Tibial nerve (tissue), 4 donors: ENCODE measurements around the gene HIRIP3. TPM values are rescaled to one million over a fixed set of nuclear protein-coding genes. Genes with fewer than 3 reads are reported as not detected.

Experiments used
- DNase-seq, 2 donors: peaks; one replicate each; pipeline ENCODE4 v3.0.0-alpha.2; 2019; ENCODE audit warnings: low spot score in 2 of 2
- H3K27ac ChIP-seq, 4 donors: fragments of 200-600 bp; sonication (generic) in 3 of 4; one replicate each; pipeline ENCODE4 v1.5.1; 2017 to 2019; ENCODE audit warnings: mild to moderate bottlenecking in 1 of 4
- H3K27me3 ChIP-seq, 2 donors: fragments of 200-600 bp; sonication (generic) in 1 of 2; one replicate each; pipeline versions ENCODE4 v1.5.1 to v1.6.0; 2017 to 2019
- H3K36me3 ChIP-seq, 3 donors: fragments of 200-600 bp; sonication (generic); one replicate each; pipeline ENCODE4 v1.5.1; 2018 to 2019
- H3K4me1 ChIP-seq, 4 donors: fragments of 200-600 bp; sonication (generic) in 3 of 4; one replicate each; pipeline ENCODE4 v1.5.1; 2017 to 2019
- H3K4me3 ChIP-seq, 4 donors: fragments of 200-600 bp; sonication (generic) in 3 of 4; one replicate each; pipeline ENCODE4 v1.5.1; 2017 to 2019; ENCODE audit warnings: mild to moderate bottlenecking in 1 of 4, moderate library complexity in 1 of 4
- H3K9me3 ChIP-seq, 4 donors: fragments of 200-600 bp; sonication (generic) in 3 of 4; one replicate each; pipeline ENCODE4 v1.5.1; 2017 to 2019
- CTCF ChIP-seq, 5 experiments: fragments of 200-600 bp in 3 of 5; fragments of 450-650 bp in 2 of 5; sonication (generic) in 3 of 5; IDR thresholded peaks; one replicate each; pipeline ENCODE4 v1.5.1; 2016 to 2019; ENCODE audit warnings: antibody characterized with exemption in 5 of 5, mild to moderate bottlenecking in 3 of 5, moderate library complexity in 2 of 5
- EP300 ChIP-seq, 2 donors: sonication (generic); formaldehyde crosslinking; IDR thresholded peaks; one replicate each; pipeline ENCODE4 v1.6.1; 2017; ENCODE audit warnings: antibody characterized with exemption in 2 of 2, mild to moderate bottlenecking in 1 of 2
- POLR2A ChIP-seq, 2 donors: fragments of 450-650 bp; IDR thresholded peaks; one replicate each; pipeline ENCODE4 v1.6.1; 2017; ENCODE audit warnings: antibody characterized with exemption in 2 of 2, mild to moderate bottlenecking in 2 of 2, moderate library complexity in 2 of 2
- WGBS, 2 donors: methylation state at CpG; one replicate each; pipeline ENCODE4 v1.1.5; 2018; 5-methylcytosine and 5-hydroxymethylcytosine counted together
- total RNA-seq, 4 donors: library from RNA; depleted of rRNA; stranded (reverse); fragments of >200 nt; gene quantifications; one replicate each; pipeline ENCODE4 v1.1.0, GENCODE V29; 2016

The HIRIP3 gene
- total RNA-seq, 4 donors from 2014 or later = 12.6 to 26.7 (median 22.6) TPM

- Histone ChIP-seq H3K4me1 (peaks cover 0 to 13% (median 0%) of the 10 kb centered on the region in 4 donors), H3K27ac (no peak overlapping the region), H3K4me3 (no peak overlapping the region), H3K27me3 (no peaks in the 10 kb centered on the region), H3K36me3 (peaks cover 0 to 82% (median 3%) of the 10 kb centered on the region in 3 donors), H3K9me3 (no peaks in the 10 kb centered on the region)
- TF ChIP-seq CTCF (IDR thresholded peaks at IDR 0.05) (no peak), EP300 (IDR thresholded peaks at IDR 0.05) (no peak), POLR2A (IDR thresholded peaks at IDR 0.05) (no peak)
- WGBS, 2 donors = 81 to 83% methylated on average over 19 of the region's 19 CpGs
- DNase-seq = no peak
Measured at GRCh38 chr16:30002614-30003346, 7.4 kb upstream of the HIRIP3 start.

GRCh38 chr16:30000735-30001631, 5.6 kb upstream of the HIRIP3 start:
- 76 to 79% methylated on average over 33 of the region's 33 CpGs for WGBS, 2 donors
- Histone ChIP-seq H3K4me3 (no peak overlapping the region), H3K27me3 (no peaks in the 10 kb centered on the region), H3K4me1 (peaks cover 0 to 28% (median 4%) of the 10 kb centered on the region in 4 donors), H3K36me3 (peaks cover 0 to 76% (median 3%) of the 10 kb centered on the region in 3 donors), H3K9me3 (no peaks in the 10 kb centered on the region), H3K27ac (no peak overlapping the region)
- TF ChIP-seq EP300 (IDR thresholded peaks at IDR 0.05) (no peak), POLR2A (IDR thresholded peaks at IDR 0.05) (no peak), CTCF (IDR thresholded peaks at IDR 0.05) (no peak)
- no peak for DNase-seq

- H3K36me3 ChIP-seq = peaks cover 0 to 68% (median 3%) of the 10 kb centered on the region in 3 donors
- H3K27me3 ChIP-seq = no peaks in the 10 kb centered on the region
- WGBS, 2 donors = 85 to 89% methylated on average over 6 of the region's 6 CpGs
- no peak for DNase-seq
- H3K4me3 ChIP-seq = no peak overlapping the region
- H3K9me3 ChIP-seq = no peaks in the 10 kb centered on the region
- no peak for TF ChIP-seq CTCF (IDR thresholded peaks at IDR 0.05)
- TF ChIP-seq POLR2A (IDR thresholded peaks at IDR 0.05) = no peak
- no peak for TF ChIP-seq EP300 (IDR thresholded peaks at IDR 0.05)
- peaks cover 0 to 21% (median 8%) of the 10 kb centered on the region in 4 donors for H3K4me1 ChIP-seq
- H3K27ac ChIP-seq = no peak overlapping the region
Measured at GRCh38 chr16:29999605-30000004, 4.2 kb upstream of the HIRIP3 start.

- H3K27me3 ChIP-seq = no peaks in the 10 kb centered on the region
- H3K27ac ChIP-seq = peak overlapping the region in 2 of 4 donors; percentile 98 to 100
- H3K4me1 ChIP-seq = peaks cover 0 to 30% (median 13%) of the 10 kb centered on the region in 4 donors
- no peak for TF ChIP-seq POLR2A (IDR thresholded peaks at IDR 0.05)
- TF ChIP-seq CTCF (IDR thresholded peaks at IDR 0.05) = no peak
- no peak for TF ChIP-seq EP300 (IDR thresholded peaks at IDR 0.05)
- peak overlapping the region; percentile 78 to 97 (median 82) for H3K4me3 ChIP-seq
- no peaks in the 10 kb centered on the region for H3K9me3 ChIP-seq
- H3K36me3 ChIP-seq = peaks cover 5 to 64% (median 6%) of the 10 kb centered on the region in 3 donors
- DNase-seq = no peak
- 18 to 22% methylated on average over 9 of the region's 9 CpGs for WGBS, 2 donors
Measured at GRCh38 chr16:29996766-29997250, 1.4 kb upstream of the HIRIP3 start.
